Measurements from ENCODE around the gene LENG8.
"Not testable (repeated sequence)": the region's sequence is repeated elsewhere in the genome, so short reads cannot be mapped to it uniquely, and the experiment has no call there.

LENG8 gene

GRCh38 chr19:54489341-54489740 is 40.3 kb downstream of the LENG8 start:
- no peak for DNase-seq

- no peak for DNase-seq
Measured at GRCh38 chr19:54489766-54490165, 40.8 kb downstream of the LENG8 start.

GRCh38 chr19:54492568-54492967 is 43.6 kb downstream of the LENG8 start:
- DNase-seq: no peak

GRCh38 chr19:54493056-54493455 is 44.1 kb downstream of the LENG8 start:
- not testable (repeated sequence) for DNase-seq

GRCh38 chr19:54493967-54494585 is 45.1 kb downstream of the LENG8 start:
- DNase-seq: no peak

GRCh38 chr19:54495284-54495683 is 46.3 kb downstream of the LENG8 start:
- not testable (repeated sequence) for DNase-seq

GRCh38 chr19:54497747-54498450 is 48.9 kb downstream of the LENG8 start:
- DNase-seq: not testable (repeated sequence)

- not testable (repeated sequence) for DNase-seq
Measured at GRCh38 chr19:54498451-54498772, 49.4 kb downstream of the LENG8 start.

GRCh38 chr19:54502518-54503048 is 53.6 kb downstream of the LENG8 start, which contains the start of gene LAIR2:
TSS of gene LAIR2 (plus strand) at chr19:54502831. CDS start at chr19:54502919, 88 bp downstream.
- DNase-seq: no peak

GRCh38 chr19:54505542-54505941 is 56.5 kb downstream of the LENG8 start:
- not testable (repeated sequence) for DNase-seq

- DNase-seq: no peak
Measured at GRCh38 chr19:54506079-54506478, 57.1 kb downstream of the LENG8 start.

- DNase-seq: not testable (repeated sequence)
Measured at GRCh38 chr19:54507038-54507717, 58.2 kb downstream of the LENG8 start.

GRCh38 chr19:54507824-54508223 is 58.8 kb downstream of the LENG8 start:
- DNase-seq: no peak

- DNase-seq: not testable (repeated sequence)
Measured at GRCh38 chr19:54508487-54508886, 59.5 kb downstream of the LENG8 start.

GRCh38 chr19:54509200-54509940 is 60.4 kb downstream of the LENG8 start:
- not testable (repeated sequence) for DNase-seq
